Vagina (tissue), 2 donors: ENCODE data around the gene SIAH1. TPM values are rescaled to one million over a fixed set of nuclear protein-coding genes. Genes with fewer than 3 reads are reported as not detected.
"Not testable (repeated sequence)": the region's sequence is repeated elsewhere in the genome, so short reads cannot be mapped to it uniquely, and the experiment has no call there.

ENCODE experiments used
- DNase-seq, 2 donors: peaks; one replicate each; pipeline ENCODE4 v3.0.0-alpha.2; 2017; ENCODE audit errors: extremely low spot score in 2 of 2
- H3K27ac ChIP-seq: fragments of 200-600 bp; sonication (generic); one replicate; pipeline ENCODE4 v1.5.1; 2019
- H3K27me3 ChIP-seq: fragments of 200-600 bp; sonication (generic); one replicate; pipeline ENCODE4 v1.5.1; 2019
- H3K36me3 ChIP-seq, 2 donors: fragments of 200-600 bp; sonication (generic); one replicate each; pipeline ENCODE4 v1.5.1; 2017 to 2019
- H3K4me1 ChIP-seq: fragments of 200-600 bp; sonication (generic); one replicate; pipeline ENCODE4 v1.5.1; 2019
- H3K4me3 ChIP-seq, 2 donors: fragments of 200-600 bp; sonication (generic); 1 replicate in 1 of 2; 2 replicates in 1 of 2; pipeline ENCODE4 v1.5.1; 2016 to 2019
- H3K9me3 ChIP-seq: fragments of 200-600 bp; sonication (generic); one replicate; pipeline ENCODE4 v1.5.1; 2019
- POLR2A ChIP-seq, 2 donors: fragments of 450-650 bp; IDR thresholded peaks; one replicate each; pipeline ENCODE4 v1.6.1; 2017; ENCODE audit warnings: antibody characterized with exemption in 2 of 2, mild to moderate bottlenecking in 2 of 2, moderate library complexity in 2 of 2
- POLR2AphosphoS5 ChIP-seq, 2 donors: sonication (generic); formaldehyde crosslinking; IDR thresholded peaks; one replicate each; pipeline ENCODE4 v1.9.0; 2017; ENCODE audit warnings: antibody characterized with exemption in 2 of 2, mild to moderate bottlenecking in 2 of 2, low read depth in 1 of 2; ENCODE audit not compliant: insufficient read depth in 1 of 2
- intact Hi-C: fragments of 100-400 bp; cut with DNase I; formaldehyde crosslinking; loops from one replicate; pipeline ENCODE4 v1.15.1; 2023
- total RNA-seq: library from RNA; depleted of rRNA; stranded (reverse); fragments of >200 nt; gene quantifications from one replicate; pipeline ENCODE4 v1.2.3, GENCODE V29; 2016
- TF ChIP-seq, protein P1 (sequence below), 3 experiments: fragments of 450-650 bp in 2 of 3; fragments of 200-600 bp in 1 of 3; sonication (generic) in 1 of 3; IDR thresholded peaks; one replicate each; pipeline ENCODE4 v1.5.1; 2017 to 2019; ENCODE audit warnings: antibody characterized with exemption in 3 of 3, mild to moderate bottlenecking in 2 of 3, moderate library complexity in 2 of 3

Gene SIAH1
- total RNA-seq, 1 donor from 2014 or later: 26.8 TPM

DNA sequence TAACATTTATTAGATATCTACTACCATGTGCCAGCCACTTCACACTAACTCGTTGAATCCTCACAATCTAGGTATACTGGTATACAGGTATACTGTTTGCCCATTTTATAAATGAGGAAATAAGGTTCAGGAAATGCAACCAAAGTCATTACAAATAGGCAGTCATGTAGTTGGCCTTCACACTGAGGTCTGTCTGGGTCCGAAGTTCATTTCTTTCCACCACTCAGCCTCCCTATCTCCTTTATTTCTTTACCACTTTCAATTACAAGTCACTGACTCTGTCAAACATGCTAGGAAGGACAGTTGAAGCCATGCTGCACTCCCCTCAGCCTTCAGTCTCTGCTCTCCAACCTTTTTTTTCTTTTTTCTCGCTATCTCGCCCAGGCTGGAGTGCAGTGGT lies 20.7 kb upstream of the SIAH1 start:
- Histone ChIP-seq H3K36me3 (no peaks in the 10 kb centered on the region), H3K4me3 (no peak overlapping the region), H3K9me3 (no peaks in the 10 kb centered on the region), H3K27ac (no peak overlapping the region), H3K4me1 (no peaks in the 10 kb centered on the region), H3K27me3 (no peaks in the 10 kb centered on the region)
- no peak for DNase-seq
- TF ChIP-seq POLR2AphosphoS5 (IDR thresholded peaks at IDR 0.05; ENCODE audit: insufficient read depth in 1 of 2, low read depth in 1 of 2) (no peak), POLR2A (IDR thresholded peaks at IDR 0.05) (no peak)
- TF ChIP-seq, protein P1, sequence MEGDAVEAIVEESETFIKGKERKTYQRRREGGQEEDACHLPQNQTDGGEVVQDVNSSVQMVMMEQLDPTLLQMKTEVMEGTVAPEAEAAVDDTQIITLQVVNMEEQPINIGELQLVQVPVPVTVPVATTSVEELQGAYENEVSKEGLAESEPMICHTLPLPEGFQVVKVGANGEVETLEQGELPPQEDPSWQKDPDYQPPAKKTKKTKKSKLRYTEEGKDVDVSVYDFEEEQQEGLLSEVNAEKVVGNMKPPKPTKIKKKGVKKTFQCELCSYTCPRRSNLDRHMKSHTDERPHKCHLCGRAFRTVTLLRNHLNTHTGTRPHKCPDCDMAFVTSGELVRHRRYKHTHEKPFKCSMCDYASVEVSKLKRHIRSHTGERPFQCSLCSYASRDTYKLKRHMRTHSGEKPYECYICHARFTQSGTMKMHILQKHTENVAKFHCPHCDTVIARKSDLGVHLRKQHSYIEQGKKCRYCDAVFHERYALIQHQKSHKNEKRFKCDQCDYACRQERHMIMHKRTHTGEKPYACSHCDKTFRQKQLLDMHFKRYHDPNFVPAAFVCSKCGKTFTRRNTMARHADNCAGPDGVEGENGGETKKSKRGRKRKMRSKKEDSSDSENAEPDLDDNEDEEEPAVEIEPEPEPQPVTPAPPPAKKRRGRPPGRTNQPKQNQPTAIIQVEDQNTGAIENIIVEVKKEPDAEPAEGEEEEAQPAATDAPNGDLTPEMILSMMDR (IDR thresholded peaks at IDR 0.05): no peak
- intact Hi-C loops: no loop called here

DNA sequence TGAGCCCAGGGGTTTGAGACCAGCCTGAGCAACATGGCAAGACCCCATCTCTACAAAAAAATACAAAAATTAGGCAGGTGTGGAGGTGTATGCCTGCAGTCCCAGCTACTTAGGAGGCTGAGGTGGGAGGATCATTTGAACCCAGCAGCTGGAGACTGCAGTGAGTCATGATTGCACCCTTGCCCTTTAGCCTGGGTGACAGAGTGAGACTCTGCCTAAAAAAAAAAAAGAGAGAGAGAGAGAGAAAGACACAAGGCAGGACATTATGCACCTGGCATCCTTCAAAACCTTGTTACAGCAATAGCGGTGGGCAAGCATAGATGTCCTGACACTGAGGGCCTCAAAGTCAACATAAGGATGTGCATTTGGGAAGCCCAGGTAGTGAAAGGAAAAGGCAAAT lies 19.9 kb upstream of the SIAH1 start:
- intact Hi-C loops: no loop called here

DNA sequence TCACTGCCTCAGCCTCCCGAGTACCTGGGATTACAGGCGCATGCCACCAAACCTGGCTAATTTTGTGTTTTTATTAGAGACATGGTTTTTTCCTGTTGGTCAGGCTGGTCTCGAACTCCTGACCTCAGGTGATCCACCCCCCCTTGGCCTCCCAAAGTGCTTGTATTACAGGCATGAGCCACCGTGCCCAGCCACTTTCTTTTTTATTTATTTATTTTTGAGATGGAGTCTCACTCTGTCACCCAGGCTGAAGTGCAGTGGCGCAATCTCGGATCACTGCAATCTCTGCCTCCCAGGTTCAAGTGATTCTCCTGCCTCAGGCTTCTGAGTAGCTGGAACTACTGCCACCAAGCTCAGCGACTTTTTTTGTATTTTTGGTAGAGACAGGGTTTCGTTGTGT lies 17.3 kb upstream of the SIAH1 start:
- H3K27ac ChIP-seq, H3K4me1 ChIP-seq, intact Hi-C loops, H3K4me3 ChIP-seq, DNase-seq, H3K27me3 ChIP-seq, H3K36me3 ChIP-seq, H3K9me3 ChIP-seq: not testable (repeated sequence)

More for the DNA sequence above, 19.9 kb upstream of the SIAH1 start:
- no peak overlapping the region for H3K4me3 ChIP-seq
- TF ChIP-seq POLR2AphosphoS5 (IDR thresholded peaks at IDR 0.05; ENCODE audit: insufficient read depth in 1 of 2, low read depth in 1 of 2): no peak
- TF ChIP-seq, protein P1 (IDR thresholded peaks at IDR 0.05): no peak
- TF ChIP-seq POLR2A (IDR thresholded peaks at IDR 0.05): no peak
- no peaks in the 10 kb centered on the region for H3K4me1 ChIP-seq
- H3K36me3 ChIP-seq: no peaks in the 10 kb centered on the region
- no peaks in the 10 kb centered on the region for H3K9me3 ChIP-seq
- no peak overlapping the region for H3K27ac ChIP-seq
- H3K27me3 ChIP-seq: no peaks in the 10 kb centered on the region
- DNase-seq: no peak

DNA sequence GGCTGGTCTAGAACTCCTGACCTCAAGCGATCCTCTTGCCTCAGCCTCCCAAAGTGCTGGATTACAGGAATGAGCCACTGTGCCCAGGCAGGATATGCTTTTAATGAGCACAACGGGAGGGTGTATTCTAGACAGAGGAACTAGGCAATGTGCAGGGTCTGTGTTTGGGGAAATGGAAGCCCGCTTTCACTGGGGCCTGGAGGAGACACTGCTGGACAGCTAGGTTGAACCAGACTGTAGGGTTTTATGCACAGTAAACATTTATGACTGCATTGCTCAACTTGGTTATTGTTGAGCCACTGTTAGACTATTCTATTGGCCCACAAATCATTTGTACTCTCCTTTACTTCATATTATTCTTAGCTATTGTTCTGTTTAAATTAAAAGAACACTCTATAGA lies 10.2 kb upstream of the SIAH1 start:
- no peaks in the 10 kb centered on the region for H3K36me3 ChIP-seq
- no peak for DNase-seq
- intact Hi-C loops: no loop called here
- H3K9me3 ChIP-seq: no peaks in the 10 kb centered on the region
- TF ChIP-seq POLR2AphosphoS5 (IDR thresholded peaks at IDR 0.05; ENCODE audit: insufficient read depth in 1 of 2, low read depth in 1 of 2): no peak
- TF ChIP-seq, protein P1 (IDR thresholded peaks at IDR 0.05): no peak
- no peak for TF ChIP-seq POLR2A (IDR thresholded peaks at IDR 0.05)
- no peaks in the 10 kb centered on the region for H3K27me3 ChIP-seq
- no peaks in the 10 kb centered on the region for H3K4me1 ChIP-seq
- no peak overlapping the region for H3K4me3 ChIP-seq
- no peak overlapping the region for H3K27ac ChIP-seq

DNA sequence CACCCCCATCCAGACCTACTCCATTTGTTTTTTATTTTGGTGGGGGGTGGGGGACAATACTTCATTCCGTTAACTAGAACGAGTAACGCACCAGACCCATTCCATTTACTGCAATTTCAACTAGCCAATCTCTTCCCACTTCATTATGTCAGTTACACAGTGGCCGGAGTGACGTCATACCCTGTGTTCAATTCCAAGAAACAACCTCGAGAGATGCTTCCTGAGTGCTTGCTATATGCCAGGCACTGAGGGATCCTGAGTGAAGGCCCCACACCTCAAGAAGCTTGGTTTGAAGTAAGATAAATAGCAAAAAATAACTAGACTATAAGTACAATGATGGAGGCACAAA lies 9.1 kb upstream of the SIAH1 start:
- no peaks in the 10 kb centered on the region for H3K4me1 ChIP-seq
- intact Hi-C loops: no loop called here
- DNase-seq: no peak

More for the DNA sequence above, 9.1 kb upstream of the SIAH1 start:
- Histone ChIP-seq H3K27ac (peak overlapping the region; percentile 82), H3K9me3 (no peaks in the 10 kb centered on the region), H3K4me3 (no peak overlapping the region), H3K36me3 (no peaks in the 10 kb centered on the region), H3K27me3 (no peaks in the 10 kb centered on the region)
- TF ChIP-seq, protein P1 (IDR thresholded peaks at IDR 0.05): no peak
- TF ChIP-seq POLR2AphosphoS5 (IDR thresholded peaks at IDR 0.05; ENCODE audit: insufficient read depth in 1 of 2, low read depth in 1 of 2): no peak
- no peak for TF ChIP-seq POLR2A (IDR thresholded peaks at IDR 0.05)
